ENCODE measurements around the gene BIRC6. TPM values are rescaled to one million over a fixed set of nuclear protein-coding genes. Genes with fewer than 3 reads are reported as not detected.

The BIRC6 gene
- total RNA-seq, 2 experiments from 2014 or later: 81.2 to 125 TPM

DNA sequence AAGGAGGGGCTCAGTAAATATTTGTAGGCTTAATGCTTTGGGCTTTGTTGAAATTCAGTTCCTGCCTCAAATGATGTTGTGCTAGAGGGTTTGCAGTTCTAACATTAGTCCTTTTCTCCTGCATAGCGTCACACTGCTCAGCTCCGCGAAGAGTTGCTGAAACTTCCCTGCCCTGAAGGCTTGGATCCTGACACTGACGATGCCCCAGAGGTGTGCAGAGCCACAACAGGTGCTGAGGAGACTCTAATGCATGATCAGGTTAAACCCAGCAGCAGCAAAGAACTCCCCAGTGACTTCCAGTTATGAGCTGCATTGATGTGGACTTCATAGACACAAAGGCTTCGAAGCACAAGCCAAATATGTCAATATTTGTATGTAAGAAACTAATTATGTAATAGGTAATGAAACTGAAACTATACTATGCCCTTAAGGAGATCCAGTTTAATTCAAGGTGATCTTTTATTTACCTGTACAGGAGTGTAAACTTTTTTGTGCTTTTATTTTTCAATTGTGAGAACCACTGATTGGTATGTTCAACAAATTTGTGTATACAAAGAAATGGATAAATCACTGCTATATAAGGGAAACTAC is 260.9 kb downstream of the BIRC6 start:
- no peak for DNase-seq (ENCODE audit: low spot score)
- Histone ChIP-seq H3K9me3 (ENCODE audit: low read length) (no peaks in the 10 kb centered on the region), H3K27ac (ENCODE audit: low read depth, low read length, poor library complexity, severe bottlenecking) (no peak overlapping the region), H3K4me1 (ENCODE audit: insufficient read depth, low read length, poor library complexity, severe bottlenecking) (no peaks in the 10 kb centered on the region), H2AFZ (ENCODE audit: low read length) (no peak overlapping the region), H3K4me2 (ENCODE audit: low read length) (no peak overlapping the region), H3K9me2 (ENCODE audit: insufficient read depth, low read length) (no peaks in the 10 kb centered on the region), H3K79me2 (ENCODE audit: insufficient read depth, low read depth, low read length) (no peaks in the 10 kb centered on the region), H4K20me1 (ENCODE audit: insufficient read depth, low read length) (no peaks in the 10 kb centered on the region), H3K4me3 (ENCODE audit: low read depth, low read length, poor library complexity, severe bottlenecking) (no peak overlapping the region), H3K36me3 (ENCODE audit: insufficient read depth, low read length) (peaks cover 78% of the 10 kb centered on the region)
- ChIA-PET CTCF (ENCODE audit: unreplicated experiment) (no interaction called here), POLR2A (interaction anchor here (0.6 to 1.4 kb wide), 2 partner anchors 15 to 18 kb away, joined by 3 to 6 read pairs; no protein-coding TSS in a partner anchor)
- intact Hi-C loops (cut with micrococcal nuclease; ENCODE audit: unreplicated experiment): no loop called here
- TF ChIP-seq, protein P1, sequence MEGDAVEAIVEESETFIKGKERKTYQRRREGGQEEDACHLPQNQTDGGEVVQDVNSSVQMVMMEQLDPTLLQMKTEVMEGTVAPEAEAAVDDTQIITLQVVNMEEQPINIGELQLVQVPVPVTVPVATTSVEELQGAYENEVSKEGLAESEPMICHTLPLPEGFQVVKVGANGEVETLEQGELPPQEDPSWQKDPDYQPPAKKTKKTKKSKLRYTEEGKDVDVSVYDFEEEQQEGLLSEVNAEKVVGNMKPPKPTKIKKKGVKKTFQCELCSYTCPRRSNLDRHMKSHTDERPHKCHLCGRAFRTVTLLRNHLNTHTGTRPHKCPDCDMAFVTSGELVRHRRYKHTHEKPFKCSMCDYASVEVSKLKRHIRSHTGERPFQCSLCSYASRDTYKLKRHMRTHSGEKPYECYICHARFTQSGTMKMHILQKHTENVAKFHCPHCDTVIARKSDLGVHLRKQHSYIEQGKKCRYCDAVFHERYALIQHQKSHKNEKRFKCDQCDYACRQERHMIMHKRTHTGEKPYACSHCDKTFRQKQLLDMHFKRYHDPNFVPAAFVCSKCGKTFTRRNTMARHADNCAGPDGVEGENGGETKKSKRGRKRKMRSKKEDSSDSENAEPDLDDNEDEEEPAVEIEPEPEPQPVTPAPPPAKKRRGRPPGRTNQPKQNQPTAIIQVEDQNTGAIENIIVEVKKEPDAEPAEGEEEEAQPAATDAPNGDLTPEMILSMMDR (conservative IDR thresholded peaks at IDR 0.05; ENCODE audit: low read length): no peak
- no TSS peak for BruUV-seq (replicated peaks)

DNA sequence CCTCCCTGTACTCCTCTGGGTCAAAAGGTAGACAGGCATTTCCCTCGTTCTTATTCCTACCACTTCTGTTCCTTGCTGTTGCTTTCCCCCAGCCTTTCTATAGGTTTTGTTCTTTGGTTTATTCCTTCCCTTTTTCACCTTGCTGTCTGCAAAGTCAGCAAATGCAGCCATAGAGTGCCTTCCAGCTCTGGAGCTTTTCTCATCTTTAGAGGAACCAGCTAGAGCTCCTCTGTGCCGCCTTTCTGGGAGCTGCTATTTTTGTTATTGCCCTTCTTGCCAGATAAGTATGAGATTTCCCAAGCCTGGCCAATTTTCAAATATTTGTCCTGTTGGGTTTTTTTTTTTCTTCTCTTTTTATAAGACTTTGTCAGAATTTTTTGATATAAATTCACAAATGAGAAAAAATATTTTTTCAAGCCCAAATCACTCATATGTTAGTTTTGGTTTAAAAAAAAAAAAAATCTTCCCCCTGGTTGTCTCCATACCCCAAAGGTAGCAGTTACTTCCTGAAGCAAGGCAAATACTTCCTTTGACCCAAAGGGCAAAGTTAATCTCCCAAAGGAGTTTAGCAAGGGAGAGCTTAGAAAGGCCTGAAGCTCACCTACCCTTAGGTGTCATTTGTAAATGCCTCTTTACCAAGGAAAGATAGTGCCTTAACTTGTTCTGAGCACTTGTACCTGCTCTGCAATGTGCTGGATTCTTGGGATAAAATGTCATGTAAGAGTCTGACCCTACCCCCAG is 265.9 kb downstream of the BIRC6 start:
- no peaks in the 10 kb centered on the region for H3K9me2 ChIP-seq (ENCODE audit: insufficient read depth, low read length)
- no peaks in the 10 kb centered on the region for H3K9me3 ChIP-seq (ENCODE audit: low read length)
- no peak overlapping the region for H3K4me2 ChIP-seq (ENCODE audit: low read length)
- no peak overlapping the region for H2AFZ ChIP-seq (ENCODE audit: low read length)
- H3K79me2 ChIP-seq (ENCODE audit: insufficient read depth, low read depth, low read length): no peaks in the 10 kb centered on the region
- ChIA-PET POLR2A (interaction anchor here (1.4 kb wide), 1 partner anchor 25 kb away, joined by 6 read pairs; no protein-coding TSS in a partner anchor), CTCF (ENCODE audit: unreplicated experiment) (no interaction called here)
- peaks cover 44% of the 10 kb centered on the region for H3K36me3 ChIP-seq (ENCODE audit: insufficient read depth, low read length)
- H3K4me3 ChIP-seq (ENCODE audit: low read depth, low read length, poor library complexity, severe bottlenecking): no peak overlapping the region
- H3K4me1 ChIP-seq (ENCODE audit: insufficient read depth, low read length, poor library complexity, severe bottlenecking): peaks cover 6% of the 10 kb centered on the region
- H4K20me1 ChIP-seq (ENCODE audit: insufficient read depth, low read length): no peaks in the 10 kb centered on the region
- BruUV-seq (replicated peaks): no TSS peak
- no peak for DNase-seq (ENCODE audit: low spot score)
- no peak overlapping the region for H3K27ac ChIP-seq (ENCODE audit: low read depth, low read length, poor library complexity, severe bottlenecking)
- intact Hi-C loops (cut with micrococcal nuclease; ENCODE audit: unreplicated experiment): no loop called here
- TF ChIP-seq, protein P1 (conservative IDR thresholded peaks at IDR 0.05; ENCODE audit: low read length): no peak
- no peak for TF ChIP-seq EZH2phosphoT487 (IDR thresholded peaks at IDR 0.05; ENCODE audit: borderline replicate concordance, low read depth, low read length)

DNA sequence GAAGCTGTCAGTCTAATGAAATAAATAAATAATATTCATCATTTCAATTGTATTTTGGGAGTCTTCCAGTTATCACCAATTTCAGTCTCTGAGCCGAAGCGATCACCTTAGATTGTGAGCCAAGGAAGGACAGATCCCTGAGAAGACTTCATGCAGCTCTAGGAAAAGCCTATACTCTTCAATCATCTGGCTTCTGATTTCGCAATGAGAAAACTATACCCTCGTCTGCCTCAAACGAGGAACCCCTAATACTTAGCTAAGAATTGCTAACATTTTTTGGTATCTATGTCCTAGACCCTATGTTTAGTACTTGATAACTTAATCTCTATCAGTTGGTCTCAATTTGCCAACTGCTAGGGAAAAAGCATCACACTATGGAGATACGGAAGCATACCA is 266.5 kb downstream of the BIRC6 start:
- BruUV-seq (replicated peaks): no TSS peak
- H3K79me2 ChIP-seq (ENCODE audit: insufficient read depth, low read depth, low read length): peaks cover 3% of the 10 kb centered on the region; the same call in 1 of the 2 replicates
- H3K36me3 ChIP-seq (ENCODE audit: insufficient read depth, low read length): peaks cover 38% of the 10 kb centered on the region
- H4K20me1 ChIP-seq (ENCODE audit: insufficient read depth, low read length): no peaks in the 10 kb centered on the region
- intact Hi-C loops (cut with micrococcal nuclease; ENCODE audit: unreplicated experiment): no loop called here
- no peaks in the 10 kb centered on the region for H3K9me3 ChIP-seq (ENCODE audit: low read length)
- no peak overlapping the region for H3K27ac ChIP-seq (ENCODE audit: low read depth, low read length, poor library complexity, severe bottlenecking)
- peaks cover 6% of the 10 kb centered on the region for H3K4me1 ChIP-seq (ENCODE audit: insufficient read depth, low read length, poor library complexity, severe bottlenecking)
- POLR2A ChIA-PET: interaction anchor here (1.4 kb wide), 1 partner anchor 25 kb away, joined by 6 read pairs; no protein-coding TSS in a partner anchor
- TF ChIP-seq, protein P1 (conservative IDR thresholded peaks at IDR 0.05; ENCODE audit: low read length): no peak
- no peak for TF ChIP-seq EZH2phosphoT487 (IDR thresholded peaks at IDR 0.05; ENCODE audit: borderline replicate concordance, low read depth, low read length)
- CTCF ChIA-PET (ENCODE audit: unreplicated experiment): no interaction called here
- H3K4me2 ChIP-seq (ENCODE audit: low read length): no peak overlapping the region
- no peak overlapping the region for H2AFZ ChIP-seq (ENCODE audit: low read length)
- H3K4me3 ChIP-seq (ENCODE audit: low read depth, low read length, poor library complexity, severe bottlenecking): no peak overlapping the region
- no peaks in the 10 kb centered on the region for H3K9me2 ChIP-seq (ENCODE audit: insufficient read depth, low read length)
- DNase-seq (ENCODE audit: low spot score): no peak
